ENCODE measurements around the gene NKD1.

The NKD1 gene

DNA sequence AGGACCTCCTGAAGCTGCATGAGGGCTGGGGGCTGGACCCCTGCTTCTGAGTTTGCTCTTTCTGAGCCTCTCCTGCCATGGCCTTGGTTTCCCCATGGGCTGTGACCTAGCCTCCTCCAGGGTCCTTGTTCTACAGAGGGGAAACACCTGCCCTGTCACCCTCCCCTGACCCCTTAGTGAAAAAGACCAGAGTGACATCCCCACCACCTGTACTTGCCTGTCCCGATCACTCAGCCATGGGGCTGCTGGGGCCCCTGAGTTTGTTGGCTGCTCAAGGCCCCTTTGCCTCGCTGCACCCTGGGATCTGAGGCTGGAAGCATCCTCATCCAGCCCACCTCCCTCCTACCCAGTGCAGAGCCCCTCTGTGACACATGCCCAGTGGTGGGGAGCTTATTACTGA lies 146.0 kb downstream of the NKD1 start:
- no peak for DNase-seq (ENCODE audit: low read depth)
- no peak overlapping the region for H3K4me3 ChIP-seq (ENCODE audit: control insufficient read depth, low read depth, low read length)
- TF ChIP-seq, protein P1, sequence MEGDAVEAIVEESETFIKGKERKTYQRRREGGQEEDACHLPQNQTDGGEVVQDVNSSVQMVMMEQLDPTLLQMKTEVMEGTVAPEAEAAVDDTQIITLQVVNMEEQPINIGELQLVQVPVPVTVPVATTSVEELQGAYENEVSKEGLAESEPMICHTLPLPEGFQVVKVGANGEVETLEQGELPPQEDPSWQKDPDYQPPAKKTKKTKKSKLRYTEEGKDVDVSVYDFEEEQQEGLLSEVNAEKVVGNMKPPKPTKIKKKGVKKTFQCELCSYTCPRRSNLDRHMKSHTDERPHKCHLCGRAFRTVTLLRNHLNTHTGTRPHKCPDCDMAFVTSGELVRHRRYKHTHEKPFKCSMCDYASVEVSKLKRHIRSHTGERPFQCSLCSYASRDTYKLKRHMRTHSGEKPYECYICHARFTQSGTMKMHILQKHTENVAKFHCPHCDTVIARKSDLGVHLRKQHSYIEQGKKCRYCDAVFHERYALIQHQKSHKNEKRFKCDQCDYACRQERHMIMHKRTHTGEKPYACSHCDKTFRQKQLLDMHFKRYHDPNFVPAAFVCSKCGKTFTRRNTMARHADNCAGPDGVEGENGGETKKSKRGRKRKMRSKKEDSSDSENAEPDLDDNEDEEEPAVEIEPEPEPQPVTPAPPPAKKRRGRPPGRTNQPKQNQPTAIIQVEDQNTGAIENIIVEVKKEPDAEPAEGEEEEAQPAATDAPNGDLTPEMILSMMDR (IDR thresholded peaks at IDR 0.05; ENCODE audit: control insufficient read depth, insufficient read depth, low read depth, low read length, missing control alignments), result no peak

DNA sequence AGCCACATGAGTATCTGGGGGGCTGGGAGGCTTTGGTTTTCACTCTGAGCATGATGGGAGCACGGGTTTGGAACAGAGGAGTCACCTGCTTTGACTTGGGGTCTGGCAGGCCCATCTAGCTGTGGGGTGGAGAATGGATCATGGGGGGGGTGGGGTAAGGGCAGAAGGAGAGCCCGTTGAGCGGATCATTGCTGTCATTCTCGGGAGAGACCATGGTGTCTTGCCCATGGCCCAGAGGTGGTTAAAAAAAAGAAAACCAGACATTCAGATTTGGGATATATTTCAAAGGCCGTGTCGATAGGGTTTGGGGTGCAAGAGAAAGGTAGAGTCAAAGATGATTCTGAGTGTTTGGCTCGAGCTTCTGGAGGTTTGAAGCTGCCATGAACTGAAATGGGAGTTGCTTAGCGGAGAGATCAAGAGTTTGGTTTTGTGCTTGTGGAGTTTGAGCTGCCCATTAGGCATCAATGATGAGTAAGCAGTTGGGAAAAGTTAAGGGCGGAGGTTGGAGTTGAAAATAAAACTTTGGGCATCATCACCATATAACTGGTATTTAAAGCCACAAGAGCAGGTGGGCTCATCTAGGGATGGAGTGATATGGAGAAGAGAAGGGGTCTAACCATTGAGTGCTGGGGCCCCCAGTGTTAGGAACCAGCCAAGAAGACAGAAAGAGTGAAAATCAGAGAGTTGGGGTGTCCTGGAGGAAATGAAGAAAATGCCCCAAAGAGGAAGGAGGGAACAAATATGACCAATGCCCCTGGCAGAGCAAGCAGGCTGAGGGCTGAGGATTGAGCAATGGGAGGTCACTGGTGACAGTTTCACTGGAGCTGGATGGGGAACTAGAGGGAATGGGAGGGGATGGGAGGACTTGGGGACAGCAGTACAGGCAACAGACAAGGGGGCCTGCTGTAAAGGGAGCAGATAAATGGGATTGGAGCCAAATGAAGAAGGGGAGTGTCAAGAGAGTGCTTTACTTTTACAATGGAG lies 147.1 kb downstream of the NKD1 start:
- TF ChIP-seq, protein P1 (IDR thresholded peaks at IDR 0.05; ENCODE audit: control insufficient read depth, insufficient read depth, low read depth, low read length, missing control alignments), result no peak
- no peak for DNase-seq (ENCODE audit: low read depth)
- no peak overlapping the region for H3K4me3 ChIP-seq (ENCODE audit: control insufficient read depth, low read depth, low read length)

DNA sequence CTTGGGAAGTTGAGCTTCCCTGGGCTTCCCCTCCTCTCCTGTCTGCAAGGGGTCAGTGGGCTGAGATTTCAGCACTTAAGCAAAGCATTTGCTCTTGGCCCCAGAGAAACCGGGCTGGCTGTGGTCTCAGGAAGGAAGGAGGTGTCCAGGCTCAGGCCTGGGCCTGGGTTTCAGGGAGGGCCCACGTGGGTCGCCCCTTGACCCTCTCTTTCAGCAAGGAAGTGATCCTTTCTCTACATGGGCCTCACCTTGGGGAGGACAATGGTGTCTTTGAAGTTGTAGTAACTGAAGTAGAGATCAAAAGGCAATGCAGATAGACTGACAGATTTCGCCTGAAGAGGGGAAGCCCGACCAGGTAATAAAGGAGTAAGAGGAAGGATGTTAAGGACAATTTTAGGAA lies 147.9 kb downstream of the NKD1 start:
- no peak overlapping the region for H3K4me3 ChIP-seq (ENCODE audit: control insufficient read depth, low read depth, low read length)
- DNase-seq (ENCODE audit: low read depth), result no peak
- TF ChIP-seq, protein P1 (IDR thresholded peaks at IDR 0.05; ENCODE audit: control insufficient read depth, insufficient read depth, low read depth, low read length, missing control alignments), result no peak

DNA sequence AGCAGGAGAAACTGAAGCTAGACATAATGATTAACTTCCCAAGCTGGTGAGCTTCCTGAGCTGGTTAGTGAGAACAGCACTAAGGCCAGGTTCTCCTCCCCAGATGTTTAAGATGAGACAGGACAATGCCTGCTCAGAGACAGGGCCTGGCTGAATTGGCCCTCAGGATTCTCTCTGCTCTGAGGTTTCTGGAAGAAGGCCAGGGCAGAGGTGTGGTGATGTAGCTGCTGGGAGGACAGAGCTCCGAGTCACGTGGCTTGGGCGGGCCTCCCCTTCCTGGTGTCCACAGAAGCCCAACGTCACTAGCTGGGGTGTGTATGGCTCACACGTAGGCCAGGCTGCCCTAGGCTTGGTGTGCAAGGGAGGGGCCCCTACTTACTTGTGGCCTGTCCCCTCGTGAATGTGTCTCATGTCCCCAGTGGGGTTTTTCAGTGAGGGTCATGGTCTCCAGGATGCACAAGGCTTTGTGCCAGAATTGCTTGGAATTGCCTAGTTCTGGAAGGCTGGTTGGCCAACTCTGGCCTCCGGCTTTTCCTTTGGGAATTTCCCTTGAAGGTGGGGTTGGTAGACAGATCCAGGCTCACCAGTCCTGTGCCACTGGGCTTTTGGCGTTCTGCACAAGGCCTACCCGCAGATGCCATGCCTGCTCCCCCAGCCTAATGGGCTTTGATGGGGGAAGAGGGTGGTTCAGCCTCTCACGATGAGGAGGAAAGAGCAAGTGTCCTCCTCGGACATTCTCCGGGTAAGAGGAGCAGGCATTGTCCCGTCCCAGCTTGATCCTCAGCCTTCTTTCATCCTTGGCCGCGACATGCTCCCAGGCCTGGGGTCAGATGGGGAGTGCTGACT lies 148.6 kb downstream of the NKD1 start:
- TF ChIP-seq, protein P1 (IDR thresholded peaks at IDR 0.05; ENCODE audit: control insufficient read depth, insufficient read depth, low read depth, low read length, missing control alignments), result no peak
- no peak overlapping the region for H3K4me3 ChIP-seq (ENCODE audit: control insufficient read depth, low read depth, low read length)
- DNase-seq (ENCODE audit: low read depth), result no peak

DNA sequence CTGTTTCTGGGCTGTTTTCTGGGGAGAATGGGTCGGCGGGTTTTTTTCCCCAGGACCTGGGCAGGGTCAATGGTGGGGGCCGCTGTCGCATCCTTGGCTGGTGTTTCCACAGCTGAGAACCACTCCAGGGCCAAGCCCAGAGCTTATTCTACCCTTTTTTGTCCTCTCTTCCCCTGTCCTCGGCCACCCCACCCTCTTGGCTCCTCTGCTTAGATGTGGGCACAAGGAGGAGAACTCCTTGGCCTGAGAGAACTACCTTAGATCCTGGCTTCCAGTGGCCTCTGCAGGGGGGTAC lies 149.2 kb downstream of the NKD1 start:
- TF ChIP-seq, protein P1 (IDR thresholded peaks at IDR 0.05; ENCODE audit: control insufficient read depth, insufficient read depth, low read depth, low read length, missing control alignments), result no peak
- DNase-seq (ENCODE audit: low read depth), result no peak
- H3K4me3 ChIP-seq (ENCODE audit: control insufficient read depth, low read depth, low read length), result no peak overlapping the region

DNA sequence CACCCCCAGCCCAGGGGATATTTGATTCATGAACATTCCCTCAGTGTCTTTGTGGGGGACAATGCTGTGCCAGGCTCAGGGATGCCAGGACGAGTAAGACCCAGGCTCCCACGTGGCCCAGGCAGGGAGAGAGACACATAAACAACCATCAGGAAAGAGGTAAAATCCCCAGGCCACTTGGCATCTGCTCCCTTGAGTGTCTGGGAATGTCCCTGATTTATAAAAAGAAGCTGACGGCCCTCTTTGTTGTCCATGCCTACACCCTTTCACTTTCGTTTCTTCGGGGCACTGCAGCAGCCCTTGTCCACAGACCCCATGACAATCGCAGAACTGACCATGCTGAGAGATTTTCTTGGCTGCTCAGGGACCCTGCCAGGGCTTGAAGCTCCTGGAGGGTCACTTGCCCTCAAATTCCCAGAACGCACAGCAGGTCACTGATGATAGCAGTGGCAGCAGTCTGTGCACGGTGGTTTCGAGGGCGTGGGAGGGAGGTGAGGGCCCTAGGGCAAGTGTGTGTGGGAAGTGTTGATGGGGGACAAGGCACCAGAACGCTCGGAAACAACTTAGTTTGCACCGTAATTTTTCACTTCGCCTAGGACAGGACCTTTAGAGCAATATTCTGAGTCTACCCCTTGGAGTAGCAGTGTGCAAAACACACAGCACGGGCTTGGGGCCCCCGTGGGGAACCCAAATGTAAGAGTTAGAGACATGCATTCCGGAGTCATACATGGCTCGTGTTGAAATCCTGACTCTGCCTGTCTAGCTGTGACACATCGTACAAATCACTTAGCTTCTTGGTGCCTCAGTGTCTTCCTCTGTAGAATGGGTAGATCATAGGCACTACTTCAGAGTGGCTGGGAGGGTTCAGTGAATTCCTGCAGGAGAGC lies 149.9 kb downstream of the NKD1 start:
- DNase-seq (ENCODE audit: low read depth), result no peak
- H3K4me3 ChIP-seq (ENCODE audit: control insufficient read depth, low read depth, low read length), result peak overlapping the region; percentile 33
- TF ChIP-seq, protein P1 (IDR thresholded peaks at IDR 0.05; ENCODE audit: control insufficient read depth, insufficient read depth, low read depth, low read length, missing control alignments), result no peak

Data from AG09309 (cell line).